HG03135 (cell line): ENCODE measurements around the gene PRPF6.

ENCODE experiments used
- ATAC-seq: cut with Tn5 transposase; IDR thresholded peaks from one replicate; pipeline ENCODE4 v1.9.1; 2021; ENCODE audit warnings: mild to moderate bottlenecking, moderate library complexity; ENCODE audit not compliant: unreplicated experiment

The PRPF6 gene

GRCh38 chr20:64073476-64074183 is 92.7 kb downstream of the PRPF6 start:
- no peak for ATAC-seq

DNA sequence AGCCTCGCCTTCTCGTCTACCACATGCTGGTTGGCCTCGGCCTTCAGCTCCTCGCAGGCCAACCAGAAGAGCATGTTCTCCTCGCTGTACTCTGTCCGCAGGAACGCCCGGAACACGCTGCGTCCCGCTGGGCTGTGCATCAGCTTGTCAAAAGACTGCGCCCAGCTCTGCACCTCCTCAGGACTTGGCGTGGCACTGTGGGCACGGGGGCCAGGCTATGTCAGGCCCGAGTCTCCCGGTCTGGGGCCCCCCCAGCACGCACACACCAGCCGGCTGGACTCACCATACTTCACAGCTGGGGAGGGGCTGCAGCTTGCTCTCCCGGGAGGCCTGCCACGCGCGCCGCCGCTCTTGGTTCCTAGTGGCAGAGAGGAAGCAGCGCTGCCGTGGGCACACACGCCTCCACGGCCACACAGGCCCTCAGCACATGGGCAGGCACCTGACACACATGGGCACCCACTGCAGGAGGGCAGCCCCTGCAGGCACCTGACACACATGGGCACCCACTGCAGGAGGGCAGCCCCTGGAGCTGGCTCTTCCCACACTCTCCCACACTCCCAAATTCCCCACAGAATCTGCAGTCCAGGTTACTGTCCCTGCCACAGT is 93.4 kb downstream of the PRPF6 start:
- no peak for ATAC-seq

DNA sequence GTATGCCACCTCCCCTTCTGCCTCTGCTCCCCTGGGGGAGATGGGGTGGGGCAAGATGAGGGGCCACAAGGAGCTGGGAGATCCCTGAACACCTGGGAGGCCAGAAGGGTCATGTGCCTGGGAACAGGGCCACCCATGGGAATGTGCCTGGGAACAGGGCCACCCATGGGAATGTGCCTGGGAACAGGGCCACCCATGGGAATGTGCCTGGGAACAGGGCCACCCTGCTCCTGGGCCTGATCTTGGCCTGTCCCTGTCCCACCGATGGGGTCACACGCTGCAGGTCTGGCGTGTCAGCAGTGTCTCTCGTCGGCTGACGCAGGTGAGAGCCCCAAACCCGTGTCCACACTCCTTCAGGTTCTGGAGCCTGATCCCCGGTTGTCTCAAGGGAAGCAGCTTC is 94.0 kb downstream of the PRPF6 start:
- ATAC-seq: no peak

- ATAC-seq: no peak
These were observed 94.6 kb downstream of the PRPF6 start for GRCh38 chr20:64075556-64075955.

DNA sequence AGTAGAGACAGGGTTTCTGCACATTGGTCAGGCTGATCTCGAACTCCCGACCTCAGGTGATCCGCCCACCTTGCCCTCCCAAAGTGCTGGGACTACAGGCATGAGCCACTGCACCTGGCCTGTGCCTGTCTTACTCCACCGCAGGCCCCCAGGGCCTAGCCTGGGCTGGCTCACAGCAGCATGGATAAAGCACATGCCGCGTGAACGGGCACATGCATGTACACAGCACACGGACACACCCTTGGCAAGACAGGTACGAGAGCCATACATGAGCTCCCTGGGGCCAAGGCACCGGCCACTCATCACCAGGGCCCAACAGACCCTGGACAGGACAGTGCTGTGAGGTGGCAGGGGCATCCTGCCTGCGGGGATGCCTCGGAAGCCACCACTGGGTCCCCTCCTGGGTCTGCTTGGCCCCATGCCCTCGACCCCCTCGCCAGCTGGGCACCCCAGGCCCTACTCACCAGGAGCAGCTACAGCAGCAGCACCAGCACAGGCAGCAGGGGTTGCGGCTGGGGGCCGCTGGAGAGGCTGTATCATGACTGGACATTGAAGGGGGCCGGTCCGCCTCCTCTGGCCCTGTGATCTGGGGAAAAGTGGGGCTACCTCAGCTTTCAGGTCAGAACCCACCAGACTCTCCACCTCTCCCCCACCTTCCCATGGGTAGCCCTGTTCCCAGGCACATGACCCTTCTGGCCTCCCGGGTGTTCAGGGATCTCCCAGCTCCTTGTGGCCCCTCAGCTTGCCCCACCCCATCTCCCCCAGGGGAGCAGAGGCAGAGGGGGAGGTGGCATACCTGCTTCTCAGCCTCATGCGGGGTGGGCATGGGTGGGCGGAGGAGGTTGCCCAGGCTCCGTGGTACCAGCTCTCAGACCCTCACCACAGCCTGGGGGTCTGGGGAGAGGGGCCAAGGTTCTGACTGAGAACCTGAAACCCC is 95.4 kb downstream of the PRPF6 start:
- no peak for ATAC-seq

- ATAC-seq: no peak
These were observed 96.2 kb downstream of the PRPF6 start for GRCh38 chr20:64077094-64077493.

DNA sequence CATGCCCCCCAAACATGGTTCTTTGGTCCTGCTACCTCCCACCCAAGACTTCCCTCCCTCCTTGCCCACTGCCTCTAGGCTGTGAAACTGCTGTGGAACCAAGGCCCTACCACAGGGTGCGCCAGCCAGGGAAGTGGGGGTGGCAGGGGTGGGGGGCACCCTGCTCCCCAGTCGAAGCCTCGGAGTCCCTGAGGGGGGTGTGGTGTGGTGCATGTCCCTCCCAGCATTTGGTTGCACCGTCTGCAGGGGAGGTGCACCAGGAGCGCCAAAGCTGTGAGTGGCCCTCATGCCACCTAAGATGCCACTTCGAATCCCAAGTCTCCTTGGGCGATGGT is 96.6 kb downstream of the PRPF6 start:
- no peak for ATAC-seq

GRCh38 chr20:64077876-64078551 is 97.1 kb downstream of the PRPF6 start:
- no peak for ATAC-seq

GRCh38 chr20:64078934-64079272 is 98.0 kb downstream of the PRPF6 start:
- ATAC-seq: no peak

GRCh38 chr20:64079273-64080012 is 98.5 kb downstream of the PRPF6 start, which contains the start of gene RGS19:
Gene RGS19 (minus strand): TSS chr20:64079518. CDS start chr20:64076886, 2,632 bp downstream.
- peak; percentile 31 for ATAC-seq

- no peak for ATAC-seq
These were observed 99.3 kb downstream of the PRPF6 start, which contains the start of gene OPRL1 for GRCh38 chr20:64080013-64080812. Gene OPRL1 (plus strand): TSS chr20:64080082. CDS start chr20:64092721, 12,639 bp downstream.

DNA sequence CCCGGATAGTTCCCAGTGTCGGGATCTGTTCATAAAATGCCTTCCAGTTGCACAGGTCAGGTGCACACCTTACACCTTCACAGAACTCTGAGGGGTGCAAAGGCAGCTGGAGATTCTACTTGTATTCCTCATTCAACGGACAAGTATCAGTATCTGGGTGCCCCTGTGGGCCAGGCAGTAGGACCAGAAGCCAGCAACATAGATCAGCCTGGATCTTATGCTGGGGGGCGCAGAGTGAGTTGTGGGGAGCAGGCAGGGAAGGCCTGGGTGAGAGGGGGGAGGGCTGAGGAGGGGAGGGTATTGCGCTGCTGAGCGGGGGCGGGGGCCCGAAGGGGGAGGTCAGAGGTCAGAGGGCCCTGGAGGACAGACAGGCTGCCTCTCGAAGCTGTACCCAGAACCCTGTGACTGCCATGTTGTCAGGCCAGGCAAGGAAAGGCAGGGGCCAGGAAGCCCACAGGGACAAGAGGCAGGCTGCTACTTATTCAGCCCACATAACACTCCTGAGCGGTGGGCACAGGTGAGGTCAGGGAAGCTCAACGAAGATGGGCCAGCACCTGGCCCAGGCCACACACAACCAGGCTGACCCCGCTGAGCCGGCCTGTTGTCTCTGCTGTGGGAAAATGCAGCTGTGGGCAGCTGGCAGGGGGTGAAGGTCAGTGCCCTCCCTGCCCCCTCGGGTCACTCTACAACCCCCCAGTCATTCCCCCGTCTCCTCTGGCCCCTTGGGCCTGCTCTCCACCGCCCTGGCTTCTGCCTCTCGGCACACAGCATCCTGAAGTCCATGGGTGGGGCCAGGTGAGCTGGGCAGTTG is 100.1 kb downstream of the PRPF6 start:
- ATAC-seq: no peak

DNA sequence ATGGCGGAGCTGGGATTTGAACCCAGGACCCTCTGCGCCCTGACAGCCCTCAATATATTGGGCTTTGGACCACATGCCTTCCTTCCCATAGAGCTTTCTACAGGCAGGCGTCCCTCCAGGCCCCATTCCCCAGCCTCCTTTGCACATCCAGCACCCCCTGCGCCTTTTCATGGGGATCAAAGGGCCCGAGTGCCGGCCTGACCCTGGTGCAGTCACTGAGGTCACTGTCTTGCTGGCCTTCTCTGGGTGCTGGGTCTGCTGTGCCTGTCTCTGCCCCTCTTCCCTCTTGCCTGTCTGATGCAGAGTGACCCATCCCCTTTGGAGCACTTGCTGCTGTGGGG is 100.7 kb downstream of the PRPF6 start:
- ATAC-seq: no peak

- ATAC-seq: no peak
These were observed 101.3 kb downstream of the PRPF6 start for GRCh38 chr20:64082126-64082731.
